Naive thymus-derived CD4-positive, alpha-beta T cell (primary cell): ENCODE measurements around the gene SLA2. TPM values are rescaled to one million over a fixed set of nuclear protein-coding genes. Genes with fewer than 3 reads are reported as not detected.
"Not testable (repeated sequence)": the region's sequence is repeated elsewhere in the genome, so short reads cannot be mapped to it uniquely, and the experiment has no call there.

Experiments
- ATAC-seq: fragments of 150-1000 bp; cut with Tn5 transposase; 2 replicates; pipeline ENCODE4 v1.10.0; 2021; ENCODE audit warnings: mild to moderate bottlenecking, moderate library complexity
- CTCF ChIA-PET: fragments of 350-600 bp; sonication (Branson Sonifier 250); formaldehyde crosslinking; loops from one replicate; lab custom pipeline; 2021; ENCODE audit warnings: antibody characterized with exemption; lab: Charles Lee
- POLR2A ChIA-PET: fragments of 350-600 bp; sonication (Branson Sonifier 250); formaldehyde crosslinking; loops from one replicate; lab custom pipeline; 2021; ENCODE audit warnings: antibody characterized with exemption, inconsistent platforms; lab: Charles Lee
- DNase-seq, 9 donors: peaks; one replicate each; pipeline versions ENCODE4 v3.0.0 to v3.0.0-alpha.2; 2020 to 2022; ENCODE audit warnings: mixed read lengths in 1 of 9
- H3K27ac ChIP-seq: one replicate; pipeline ENCODE4 v1.7.0; 2013; ENCODE audit warnings: mild to moderate bottlenecking, low read depth, low read length, moderate library complexity
- H3K27me3 ChIP-seq, 2 donors: one replicate each; pipeline ENCODE4 v1.7.0; 2013; ENCODE audit warnings: low read length in 2 of 2, mild to moderate bottlenecking in 2 of 2, moderate library complexity in 2 of 2; ENCODE audit not compliant: control insufficient read depth in 2 of 2, insufficient read depth in 2 of 2
- H3K36me3 ChIP-seq, 3 experiments: 1 replicate in 2 of 3; 2 replicates in 1 of 3; pipeline ENCODE4 v1.7.0; 2013; ENCODE audit warnings: low read length in 3 of 3, mild to moderate bottlenecking in 3 of 3, moderate library complexity in 1 of 3; ENCODE audit not compliant: insufficient read depth in 3 of 3, control insufficient read depth in 2 of 3
- H3K4me1 ChIP-seq, 2 donors: one replicate each; pipeline ENCODE4 v1.7.0; 2013; ENCODE audit warnings: low read length in 2 of 2, mild to moderate bottlenecking in 2 of 2, moderate library complexity in 1 of 2; ENCODE audit not compliant: control insufficient read depth in 2 of 2, insufficient read depth in 2 of 2
- H3K4me3 ChIP-seq: 2 replicates; pipeline ENCODE4 v1.7.0; 2013; ENCODE audit warnings: mild to moderate bottlenecking, low read length
- H3K9me3 ChIP-seq, 3 experiments: 1 replicate in 2 of 3; 2 replicates in 1 of 3; pipeline ENCODE4 v1.7.0; 2013; ENCODE audit warnings: low read length in 3 of 3; ENCODE audit not compliant: control insufficient read depth in 2 of 3
- H3K27ac Mint-ChIP-seq, 9 donors: one replicate each; pipeline ENCODE4 v1.8.0; 2020 to 2022; ENCODE audit warnings: mixed read lengths in 9 of 9, mild to moderate bottlenecking in 8 of 9, moderate library complexity in 5 of 9, inconsistent platforms in 2 of 9
- H3K27me3 Mint-ChIP-seq, 5 donors: one replicate each; pipeline ENCODE4 v1.8.0; 2021 to 2022; ENCODE audit warnings: mixed read lengths in 5 of 5, mild to moderate bottlenecking in 1 of 5
- H3K36me3 Mint-ChIP-seq, 5 donors: one replicate each; pipeline ENCODE4 v1.8.0; 2020 to 2022; ENCODE audit warnings: mixed read lengths in 5 of 5, mild to moderate bottlenecking in 3 of 5, inconsistent platforms in 1 of 5
- H3K4me1 Mint-ChIP-seq, 7 donors: one replicate each; pipeline ENCODE4 v1.8.0; 2020 to 2022; ENCODE audit warnings: mixed read lengths in 7 of 7, mild to moderate bottlenecking in 3 of 7, inconsistent platforms in 1 of 7
- H3K4me3 Mint-ChIP-seq, 10 donors: one replicate each; pipeline ENCODE4 v1.8.0; 2020 to 2022; ENCODE audit warnings: mild to moderate bottlenecking in 10 of 10, mixed read lengths in 10 of 10, moderate library complexity in 6 of 10, inconsistent platforms in 2 of 10
- H3K9me3 Mint-ChIP-seq, 11 donors: one replicate each; pipeline ENCODE4 v1.8.0; 2020 to 2022; ENCODE audit warnings: mixed read lengths in 11 of 11, mild to moderate bottlenecking in 4 of 11, inconsistent platforms in 1 of 11, moderate library complexity in 1 of 11
- intact Hi-C, 2 donors: fragments of 100-400 bp; cut with micrococcal nuclease; formaldehyde crosslinking; loops; one replicate each; pipeline ENCODE4 v1.15.1; 2023
- polyA plus RNA-seq, 2 donors: library from polyadenylated mRNA; unstranded; fragments of 300-500 nt; fragmentation: Illumina TruSeq; gene quantifications; one replicate each; pipeline ENCODE4 v1.2.3, GENCODE V29; 2021
- total RNA-seq, 6 experiments: library from RNA in 5 of 6; stranded (reverse) in 5 of 6; gene quantifications; 1 replicate in 5 of 6; 2 replicates in 1 of 6; pipeline ENCODE4 v1.2.3 and lab custom pipeline; 2021 to 2026

SLA2 gene
- total and polyA plus RNA-seq, 7 experiments from 2014 or later: 11.0 to 80.7 (median 29.2) TPM

DNA sequence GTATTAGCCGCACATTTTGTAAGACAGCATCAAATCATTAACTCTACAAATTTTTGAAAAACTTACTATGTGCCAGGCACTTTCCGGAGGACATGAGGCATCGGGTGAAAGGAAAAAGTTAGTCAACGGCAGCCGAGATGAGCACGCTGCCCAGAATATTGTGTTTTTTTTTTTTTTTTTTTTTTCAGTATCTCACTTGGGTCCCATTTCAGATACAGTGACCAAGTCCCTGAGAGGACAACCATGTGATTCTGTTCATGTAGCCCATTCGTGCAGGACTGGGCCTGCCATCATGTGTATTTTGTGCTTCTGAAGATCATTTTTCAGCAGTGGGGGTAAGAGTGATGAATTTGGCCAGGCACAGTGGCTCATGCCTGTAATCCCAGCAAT lies 1.3 kb downstream of the SLA2 start:
- Mint-ChIP-seq H3K9me3 (peaks cover 0 to 2% (median 0%) of the 10 kb centered on the region in 11 donors), H3K4me1 (peaks cover 31 to 68% (median 58%) of the 10 kb centered on the region in 7 donors), H3K36me3 (peaks cover 0 to 25% (median 9%) of the 10 kb centered on the region in 5 donors), H3K4me3 (peak overlapping the region; percentile 93 to 100 (median 99)), H3K27me3 (no peaks in the 10 kb centered on the region), H3K27ac (peak overlapping the region; percentile 94 to 99 (median 97))
- Histone ChIP-seq H3K9me3 (no peaks in the 10 kb centered on the region), H3K27ac (peak overlapping the region; percentile 85), H3K4me3 (peak overlapping the region; percentile 82), H3K27me3 (no peaks in the 10 kb centered on the region), H3K4me1 (peaks cover 30 to 35% of the 10 kb centered on the region in 2 donors), H3K36me3 (peaks cover 3 to 21% (median 9%) of the 10 kb centered on the region in 3 experiments)
- ATAC-seq (no peak), DNase-seq (peak in 2 of 9 donors; percentile 38 to 51)
- CTCF ChIA-PET: interaction anchor here (1.9 to 4.4 kb wide), 4 partner anchors 11 to 39 kb away, joined by 8 to 43 read pairs (median 16); partner anchors contain the start of gene RAB5IF
- intact Hi-C loops: loop anchor here (1.0 to 5.0 kb wide), 7 partner anchors 14 to 103 kb away; partner anchors contain the start of genes NDRG3 (in 1 of the 2) and RAB5IF (in 1 of the 2)
- POLR2A ChIA-PET: interaction anchor here (1.2 to 9.2 kb wide), 6 partner anchors 10 to 74 kb away, joined by 3 to 74 read pairs (median 11); partner anchors contain the start of genes RAB5IF and TGIF2

DNA sequence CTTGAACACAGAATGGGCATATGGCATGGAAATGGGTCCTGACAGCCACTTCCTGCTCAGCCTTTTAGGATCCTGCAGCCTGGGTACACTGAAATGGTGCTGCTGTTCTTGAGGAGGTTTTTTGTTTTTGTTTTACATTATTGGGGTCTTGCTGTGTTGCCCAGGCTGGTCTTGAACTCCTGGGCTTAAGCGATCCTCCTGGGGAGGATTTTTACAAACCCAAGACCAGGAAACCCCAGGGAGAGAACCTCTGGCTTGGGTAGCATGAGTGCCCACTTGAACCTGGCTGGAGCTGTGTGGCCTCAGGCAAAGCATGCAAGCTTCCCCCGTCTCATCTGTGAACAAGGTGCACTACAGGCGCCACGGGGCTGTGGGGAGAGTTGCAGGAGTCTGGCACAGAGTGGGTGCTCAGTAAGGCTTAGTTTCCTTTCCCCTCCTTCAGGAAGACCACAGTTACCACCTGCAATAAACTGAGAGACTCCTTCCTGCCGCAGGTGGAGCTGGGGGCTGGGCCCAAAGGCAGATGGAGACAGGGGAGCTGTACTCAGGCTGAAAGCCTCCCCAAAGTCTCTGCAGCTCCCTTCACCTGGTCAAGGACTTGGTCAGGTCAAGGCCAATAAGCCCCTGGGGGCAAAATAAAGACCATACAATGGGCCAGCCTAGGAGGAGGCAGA lies 1.8 kb downstream of the SLA2 start:
- H3K36me3 ChIP-seq: peaks cover 6 to 26% (median 10%) of the 10 kb centered on the region in 3 experiments
- peak overlapping the region; percentile 85 for H3K27ac ChIP-seq
- peak overlapping the region; percentile 82 for H3K4me3 ChIP-seq

GRCh38 chr20:36642136-36642535 lies 3.9 kb downstream of the SLA2 start:
- intact Hi-C loops: no loop called here

More for the DNA sequence above, 1.8 kb downstream of the SLA2 start:
- Mint-ChIP-seq H3K4me3 (peak overlapping the region; percentile 93 to 100 (median 99)), H3K36me3 (peaks cover 0 to 25% (median 9%) of the 10 kb centered on the region in 5 donors), H3K27me3 (no peaks in the 10 kb centered on the region), H3K4me1 (peaks cover 31 to 68% (median 58%) of the 10 kb centered on the region in 7 donors), H3K9me3 (peaks cover 0 to 2% (median 0%) of the 10 kb centered on the region in 11 donors), H3K27ac (peak overlapping the region; percentile 94 to 99 (median 97))
- H3K27me3 ChIP-seq: no peaks in the 10 kb centered on the region
- POLR2A ChIA-PET: interaction anchor here (0.7 to 9.2 kb wide), 7 partner anchors 11 to 70 kb away, joined by 3 to 74 read pairs (median 7); partner anchors contain the start of genes RAB5IF and TGIF2
- DNase-seq (peak; percentile 17 to 61 (median 57)), ATAC-seq (peak; percentile 81)
- CTCF ChIA-PET: interaction anchor here (1.1 to 4.4 kb wide), 4 partner anchors 15 to 111 kb away, joined by 4 to 43 read pairs (median 16); partner anchors contain the start of gene RAB5IF
- peaks cover 30 to 35% of the 10 kb centered on the region in 2 donors for H3K4me1 ChIP-seq
- intact Hi-C loops: loop anchor here (1.0 to 2.0 kb wide), 6 partner anchors 13 to 87 kb away; partner anchors contain the start of gene RAB5IF (in 1 of the 2)
- no peaks in the 10 kb centered on the region for H3K9me3 ChIP-seq

GRCh38 chr20:36641506-36641843 lies 4.5 kb downstream of the SLA2 start:
- POLR2A ChIA-PET: interaction anchor here (9.2 kb wide), 1 partner anchor 11 kb away, joined by 74 read pairs; no protein-coding TSS in a partner anchor
- peaks cover 0 to 2% (median 0%) of the 10 kb centered on the region in 11 donors for H3K9me3 Mint-ChIP-seq
- H3K9me3 ChIP-seq: no peaks in the 10 kb centered on the region
- H3K27me3 Mint-ChIP-seq: no peaks in the 10 kb centered on the region
- H3K4me3 Mint-ChIP-seq: peak overlapping the region in 4 of 10 donors; percentile 7 to 99 (median 95)
- ATAC-seq: no peak
- intact Hi-C loops: no loop called here
- no peak overlapping the region for H3K27ac ChIP-seq
- H3K4me1 Mint-ChIP-seq: peaks cover 28 to 57% (median 51%) of the 10 kb centered on the region in 7 donors
- peaks cover 0 to 34% (median 9%) of the 10 kb centered on the region in 5 donors for H3K36me3 Mint-ChIP-seq
- H3K27me3 ChIP-seq: no peaks in the 10 kb centered on the region
- H3K4me1 ChIP-seq: peaks cover 28 to 34% of the 10 kb centered on the region in 2 donors
- CTCF ChIA-PET: no interaction called here
- peaks cover 10 to 51% (median 12%) of the 10 kb centered on the region in 3 experiments for H3K36me3 ChIP-seq
- H3K4me3 ChIP-seq: no peak overlapping the region
- DNase-seq: no peak
- peak overlapping the region; percentile 36 to 97 (median 86) for H3K27ac Mint-ChIP-seq

More at GRCh38 chr20:36642136-36642535, 3.9 kb downstream of the SLA2 start:
- POLR2A ChIA-PET: interaction anchor here (0.7 to 9.2 kb wide), 3 partner anchors 12 to 47 kb away, joined by 5 to 74 read pairs (median 5); no protein-coding TSS in a partner anchor
- Histone ChIP-seq H3K4me1 (peaks cover 30 to 35% of the 10 kb centered on the region in 2 donors), H3K27ac (no peak overlapping the region), H3K27me3 (no peaks in the 10 kb centered on the region), H3K4me3 (no peak overlapping the region), H3K9me3 (no peaks in the 10 kb centered on the region), H3K36me3 (peaks cover 10 to 46% (median 12%) of the 10 kb centered on the region in 3 experiments)
- CTCF ChIA-PET: no interaction called here
- Mint-ChIP-seq H3K27ac (peak overlapping the region; percentile 36 to 97 (median 85)), H3K4me1 (peaks cover 29 to 61% (median 55%) of the 10 kb centered on the region in 7 donors), H3K27me3 (no peaks in the 10 kb centered on the region), H3K4me3 (peak overlapping the region in 9 of 10 donors; percentile 38 to 99 (median 97)), H3K9me3 (peaks cover 0 to 2% (median 0%) of the 10 kb centered on the region in 11 donors), H3K36me3 (peaks cover 0 to 31% (median 9%) of the 10 kb centered on the region in 5 donors)
- no peak for ATAC-seq
- no peak for DNase-seq

DNA sequence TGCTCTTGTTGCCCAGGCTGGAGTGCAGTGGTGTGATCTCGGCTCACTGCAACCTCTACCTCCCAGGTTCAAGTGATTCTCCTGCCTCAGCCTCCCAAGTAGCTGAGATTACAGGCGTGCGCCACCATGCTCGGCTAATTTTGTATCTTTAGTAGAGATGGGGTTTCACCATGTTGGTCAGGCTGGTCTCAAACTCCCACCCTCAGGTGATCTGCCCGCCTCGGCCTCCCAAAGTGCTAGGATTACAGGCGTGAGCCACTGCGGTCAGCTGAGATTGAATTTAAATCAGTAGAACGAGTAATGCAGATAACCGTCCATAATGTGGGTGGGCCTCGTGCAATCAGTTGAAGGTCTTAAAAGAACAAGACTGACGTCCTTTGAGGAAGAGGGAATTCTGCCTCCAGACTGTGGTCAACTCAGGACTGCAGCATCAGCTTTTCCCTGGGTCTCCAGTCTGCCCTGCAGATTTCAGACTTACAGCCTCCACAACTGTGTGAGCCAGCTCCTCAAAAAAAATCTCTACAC lies 7.1 kb downstream of the SLA2 start:
- Mint-ChIP-seq H3K4me1 (peaks cover 23 to 39% (median 31%) of the 10 kb centered on the region in 7 donors), H3K36me3 (peaks cover 0 to 28% (median 13%) of the 10 kb centered on the region in 5 donors), H3K27ac (peak overlapping the region in 4 of 9 donors; percentile 40 to 51 (median 44))
- H3K4me3 ChIP-seq, intact Hi-C loops, DNase-seq, H3K9me3 Mint-ChIP-seq, H3K27ac ChIP-seq, ATAC-seq, H3K27me3 ChIP-seq, H3K4me3 Mint-ChIP-seq, H3K27me3 Mint-ChIP-seq, H3K9me3 ChIP-seq: not testable (repeated sequence)
- ChIA-PET CTCF (interaction anchor here (0.5 to 0.6 kb wide), 2 partner anchors 26 to 405 kb away, joined by 3 read pairs; no protein-coding TSS in a partner anchor), POLR2A (interaction anchor here (9.2 kb wide), 1 partner anchor 9 kb away, joined by 74 read pairs; no protein-coding TSS in a partner anchor)
- Histone ChIP-seq H3K36me3 (peaks cover 12 to 70% (median 20%) of the 10 kb centered on the region in 3 experiments), H3K4me1 (peaks cover 22 to 25% of the 10 kb centered on the region in 2 donors)

GRCh38 chr20:36634342-36634741 lies 11.7 kb downstream of the SLA2 start:
- Mint-ChIP-seq H3K4me1 (peaks cover 21 to 39% (median 37%) of the 10 kb centered on the region in 7 donors), H3K9me3 (no peaks in the 10 kb centered on the region), H3K27ac (peak overlapping the region in 7 of 9 donors; percentile 75 to 96 (median 86)), H3K4me3 (peak overlapping the region in 1 of 10 donors; percentile 25), H3K27me3 (no peaks in the 10 kb centered on the region), H3K36me3 (peaks cover 10 to 46% (median 21%) of the 10 kb centered on the region in 5 donors)
- CTCF ChIA-PET: no interaction called here
- H3K27me3 ChIP-seq: no peaks in the 10 kb centered on the region
- no peak for ATAC-seq
- POLR2A ChIA-PET: interaction anchor here (1.4 kb wide), 1 partner anchor 10 kb away, joined by 6 read pairs; no protein-coding TSS in a partner anchor
- peaks cover 15 to 16% of the 10 kb centered on the region in 2 donors for H3K4me1 ChIP-seq
- peaks cover 3 to 84% (median 16%) of the 10 kb centered on the region in 3 experiments for H3K36me3 ChIP-seq
- intact Hi-C loops: no loop called here
- no peak overlapping the region for H3K27ac ChIP-seq
- no peak for DNase-seq
- H3K9me3 ChIP-seq: no peaks in the 10 kb centered on the region
- H3K4me3 ChIP-seq: no peak overlapping the region
